Airway epithelial cell (primary cell): ENCODE measurements around the gene KNCN. TPM values are rescaled to one million over a fixed set of nuclear protein-coding genes. Genes with fewer than 3 reads are reported as not detected.

Experiments used
- total RNA-seq: library from RNA; depleted of rRNA; stranded (reverse); fragments of >200 nt; gene quantifications from 2 replicates; pipeline ENCODE4 v1.2.3, GENCODE V29; 2015

KNCN gene
- not detected in 2 replicates for total RNA-seq

DNA sequence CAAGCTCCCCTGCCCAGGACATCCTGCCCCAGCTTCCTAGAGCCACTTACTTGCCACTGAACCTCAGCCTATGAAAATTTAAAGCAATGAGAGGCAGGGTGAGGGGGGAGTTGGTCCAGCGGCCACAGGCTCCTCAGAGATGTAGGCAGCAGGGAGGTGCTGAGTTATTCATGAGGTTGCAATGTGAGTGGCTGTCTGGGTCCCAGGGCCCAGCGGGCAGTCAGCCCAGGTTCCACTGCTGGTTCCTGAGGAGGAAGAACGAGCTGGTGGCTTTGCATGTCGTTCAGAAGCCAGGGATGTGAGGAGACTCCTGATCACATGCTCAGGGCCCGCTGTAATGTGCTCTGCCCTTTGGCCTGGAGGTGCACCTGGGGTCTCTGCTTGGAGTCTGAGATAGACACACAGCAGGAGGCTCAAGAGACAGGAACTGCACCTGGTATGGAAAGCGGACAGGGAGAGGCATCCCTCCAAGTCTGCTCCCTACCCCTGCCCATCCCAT lies at the start of gene KNCN:
TSS of gene KNCN (minus strand) at position 51 of the 499 bp plus-strand sequence. CDS start 432 bp downstream, outside the sequence.

Other genes starting within 250 kb of the KNCN start
- gene LRRC41, start 248.0 kb downstream of the KNCN start, total RNA-seq, result 65.8 and 100 TPM in 2 replicates
- 612 and 959 TPM in 2 replicates for gene UQCRH, start 247.9 kb downstream of the KNCN start, total RNA-seq
- gene NSUN4, start 210.8 kb downstream of the KNCN start, total RNA-seq, result 14.3 and 15.9 TPM in 2 replicates
- gene FAAH, start 157.3 kb downstream of the KNCN start, total RNA-seq, result 11.1 and 20.8 TPM in 2 replicates
- gene DMBX1, start 61.8 kb downstream of the KNCN start, total RNA-seq, result not detected in 2 replicates
- 20.6 and 23.6 TPM in 2 replicates for gene MKNK1, start 52.6 kb upstream of the KNCN start, total RNA-seq
- 8.9 and 11.5 TPM in 2 replicates for gene MOB3C, start 65.2 kb upstream of the KNCN start, total RNA-seq
- gene ATPAF1, start 116.7 kb upstream of the KNCN start, total RNA-seq, result 36.5 and 48.3 TPM in 2 replicates
- not detected in 2 replicates for gene TEX38, start 120.2 kb upstream of the KNCN start, total RNA-seq
- gene EFCAB14, start 167.5 kb upstream of the KNCN start, total RNA-seq, result 45.2 and 62.9 TPM in 2 replicates
- gene CYP4B1, start 247.4 kb upstream of the KNCN start, total RNA-seq, result 3.3 and 10.6 TPM in 2 replicates